Lung microvascular endothelial cell (primary cell): ENCODE data around the gene LRRC74B. TPM values are rescaled to one million over a fixed set of nuclear protein-coding genes. Genes with fewer than 3 reads are reported as not detected.
A peak's percentile ranks its signal among the peaks of the same experiment; 100 is the strongest.
"Not testable (repeated sequence)": the region's sequence is repeated elsewhere in the genome, so short reads cannot be mapped to it uniquely, and the experiment has no call there.

Source experiments
- DNase-seq, 2 donors: peaks; one replicate each; pipeline versions ENCODE4 v3.0.0 to v3.0.0-alpha.2; 2010; ENCODE audit warnings: low read depth in 2 of 2
- total RNA-seq: library from RNA; depleted of rRNA; stranded (reverse); fragments of >200 nt; gene quantifications from 2 replicates; pipeline ENCODE4 v1.2.1, GENCODE V29; 2014

The LRRC74B gene
- total RNA-seq, 1 donor from 2014 or later = not detected

DNA sequence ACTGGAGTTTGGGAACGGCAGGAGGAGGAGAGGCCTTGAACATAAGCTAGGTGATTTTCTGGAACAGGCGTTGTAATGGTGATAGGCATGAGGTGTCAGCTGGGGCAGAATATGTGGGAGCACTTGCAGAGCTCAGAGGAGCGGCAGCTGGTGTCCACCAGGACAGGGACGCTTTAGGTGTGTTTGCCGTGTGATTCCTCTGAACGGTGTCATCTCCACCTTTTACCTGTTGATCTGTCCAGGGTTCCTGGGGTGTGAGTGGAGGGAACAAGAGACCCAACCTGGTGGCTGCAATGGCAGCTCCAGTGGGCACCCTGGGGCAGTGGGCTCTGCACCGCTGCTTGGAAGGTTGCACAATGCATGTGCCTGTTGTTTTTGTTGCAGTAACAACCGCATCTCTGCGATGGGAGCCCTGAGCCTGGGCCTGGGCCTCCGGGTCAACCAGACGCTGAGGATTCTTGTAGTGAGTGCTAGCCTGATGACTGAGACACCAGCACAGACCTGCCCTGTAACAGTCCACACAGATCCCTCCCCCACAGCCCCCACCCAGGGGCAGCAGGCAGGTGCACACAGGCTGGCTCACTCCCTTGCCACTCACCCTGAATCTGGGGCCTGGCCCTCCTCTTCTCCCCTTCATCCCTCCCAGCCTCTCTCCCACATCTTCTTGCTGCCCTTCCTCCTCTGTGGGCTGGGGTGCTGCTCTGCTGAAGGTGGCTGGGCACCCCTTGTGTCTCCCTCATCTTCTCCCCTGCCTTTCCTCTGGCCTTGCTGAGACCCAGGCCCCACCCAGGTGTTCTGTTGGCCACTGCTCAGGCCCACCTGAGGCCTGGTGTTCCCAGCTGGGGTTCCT lies 9.2 kb downstream of the LRRC74B start:
- no peak for DNase-seq

DNA sequence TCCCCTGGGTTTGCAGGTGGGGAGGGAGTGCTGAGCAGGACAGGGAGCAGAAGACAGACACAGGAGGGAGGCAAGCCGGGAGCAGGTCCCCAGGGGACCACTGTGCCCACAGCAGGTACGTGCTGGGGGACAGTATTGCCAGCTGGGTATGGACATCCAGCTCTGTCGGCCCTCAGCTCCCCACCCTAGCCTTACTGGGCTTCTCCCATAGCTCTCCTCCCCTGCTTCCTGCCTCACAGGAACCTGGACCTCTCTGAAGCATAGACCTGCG lies 9.8 kb downstream of the LRRC74B start:
- DNase-seq = no peak

- no peak for DNase-seq
These were observed 10.2 kb downstream of the LRRC74B start for GRCh38 chr22:21055880-21056319.

DNA sequence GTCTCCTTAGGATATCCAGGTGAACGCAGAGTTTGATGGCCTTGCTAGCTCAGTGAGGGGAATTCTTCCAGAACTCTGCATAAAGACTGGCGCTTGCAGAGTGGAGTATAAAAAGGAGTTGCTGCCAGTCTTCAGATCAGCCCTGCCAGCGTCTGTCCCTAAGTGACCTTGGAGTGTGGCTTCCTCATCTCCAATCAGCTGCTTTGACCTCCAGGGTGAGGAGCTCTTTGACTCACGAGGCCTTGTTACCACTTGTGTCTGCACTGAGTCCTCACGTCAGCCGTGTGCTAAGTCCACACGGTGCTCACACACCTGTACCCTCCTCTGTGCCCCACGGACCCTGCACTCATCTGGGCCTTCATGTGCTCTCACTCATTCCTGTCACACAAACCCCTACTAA lies 14.6 kb downstream of the LRRC74B start:
- not testable (repeated sequence) for DNase-seq

GRCh38 chr22:21061660-21062321 lies 16.0 kb downstream of the LRRC74B start:
- DNase-seq = not testable (repeated sequence)

DNA sequence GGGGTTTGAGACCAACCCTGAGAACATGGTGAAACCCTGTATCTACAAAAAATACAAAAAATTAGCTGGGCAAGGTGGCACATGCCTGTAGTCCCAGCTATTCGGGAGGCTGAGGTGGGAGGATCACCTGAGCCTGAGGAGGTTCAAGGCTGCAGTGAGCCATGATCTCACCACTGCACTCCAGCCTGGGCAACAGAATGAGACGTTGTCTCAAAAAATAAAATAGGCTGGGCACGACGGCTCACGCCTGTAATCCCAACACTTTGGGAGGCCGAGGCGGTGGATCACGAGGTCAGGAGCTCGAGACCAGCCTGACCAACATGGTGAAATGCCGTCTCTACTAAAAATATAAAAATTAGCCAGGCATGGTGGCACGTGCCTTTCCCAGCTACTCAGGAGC lies 18.7 kb downstream of the LRRC74B start:
- DNase-seq = not testable (repeated sequence)

DNA sequence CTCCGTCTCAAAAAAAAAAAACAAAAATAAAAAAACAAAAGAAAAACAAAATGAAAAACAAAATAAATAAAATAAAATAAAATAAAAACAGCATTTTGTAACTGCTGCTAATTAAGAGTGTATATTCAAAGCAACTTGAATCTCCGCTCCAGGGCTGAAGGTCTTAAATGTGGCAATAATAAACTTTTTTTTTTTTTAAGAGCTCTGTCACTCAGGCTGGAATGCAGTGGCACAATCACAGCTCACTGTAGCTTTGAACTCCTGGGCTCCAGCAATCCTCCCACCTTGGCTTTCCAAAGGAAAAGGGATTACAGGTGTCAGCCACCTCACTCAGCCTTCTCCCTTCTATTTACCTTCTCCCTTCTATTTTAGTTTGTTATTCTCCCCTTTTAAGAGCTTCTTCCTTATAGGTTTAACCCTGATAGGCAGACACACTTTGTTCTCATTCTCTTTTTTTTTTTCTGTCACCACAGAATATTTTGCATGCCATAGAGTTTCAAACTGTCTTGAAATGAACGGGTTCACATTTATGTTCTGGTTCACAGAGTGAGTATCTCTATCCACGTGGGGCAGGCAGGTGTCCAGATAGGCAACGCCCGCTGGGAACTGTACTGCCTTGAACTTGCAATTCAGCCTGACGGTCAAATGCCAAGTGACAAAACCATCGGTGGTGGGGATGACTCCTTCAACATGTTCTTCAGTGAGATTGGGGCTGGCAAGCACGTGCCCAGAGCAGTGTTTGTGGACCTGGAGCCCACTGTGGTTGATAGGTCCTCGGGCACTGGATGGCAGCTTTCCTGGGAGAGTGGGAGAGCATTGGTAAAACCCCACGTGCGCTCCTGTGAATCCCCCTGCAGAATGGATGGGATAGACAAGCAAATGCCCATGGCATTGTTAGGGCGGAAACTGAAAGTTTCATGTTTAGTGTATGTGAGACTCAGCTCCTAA lies 19.4 kb downstream of the LRRC74B start:
- DNase-seq = no peak

GRCh38 chr22:21067075-21067900 lies 21.5 kb downstream of the LRRC74B start:
- no peak for DNase-seq

- no peak for DNase-seq
These were observed 22.3 kb downstream of the LRRC74B start for GRCh38 chr22:21067901-21068680.

GRCh38 chr22:21068681-21069276 lies 23.0 kb downstream of the LRRC74B start:
- no peak for DNase-seq

GRCh38 chr22:21069375-21069774 lies 23.6 kb downstream of the LRRC74B start:
- no peak for DNase-seq

GRCh38 chr22:21070690-21071615 lies 25.2 kb downstream of the LRRC74B start:
- DNase-seq = no peak

GRCh38 chr22:21071796-21072195 lies 26.1 kb downstream of the LRRC74B start:
- not testable (repeated sequence) for DNase-seq

- DNase-seq = no peak
These were observed 27.3 kb downstream of the LRRC74B start for GRCh38 chr22:21073023-21073422.

- no peak for DNase-seq
These were observed 27.7 kb downstream of the LRRC74B start for GRCh38 chr22:21073482-21073881.

DNA sequence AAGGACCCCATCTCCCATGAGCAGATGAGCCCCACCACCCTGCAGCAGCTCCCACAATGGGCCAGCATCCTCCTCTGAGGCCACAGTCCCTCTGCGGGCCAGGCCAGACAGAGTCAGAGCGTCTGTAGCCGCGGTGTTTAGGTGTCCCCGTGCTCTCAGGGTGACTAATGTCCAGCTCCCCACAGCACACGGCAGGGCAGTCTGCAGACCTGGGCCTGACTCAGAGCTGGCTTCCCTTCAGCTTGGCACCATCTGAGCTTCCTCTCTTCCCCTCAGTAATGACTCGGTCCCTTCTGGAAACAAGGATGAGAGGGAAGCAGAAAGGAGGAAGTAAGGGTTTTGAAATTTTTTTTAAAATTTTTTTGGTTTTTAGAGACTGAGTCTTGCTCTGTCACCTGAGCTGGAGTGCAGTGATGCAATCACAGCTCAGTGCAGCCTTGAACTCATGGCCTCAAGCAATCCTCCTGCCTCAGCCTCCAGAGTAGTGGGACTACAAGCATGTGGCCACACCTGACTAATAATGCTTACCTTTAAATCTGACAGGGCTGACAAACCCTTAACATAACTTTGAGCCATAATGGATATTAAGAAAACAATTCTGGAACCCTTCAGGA lies 28.5 kb downstream of the LRRC74B start:
- DNase-seq = peak; percentile 19 to 41

GRCh38 chr22:21075516-21076138 lies 29.9 kb downstream of the LRRC74B start:
- no peak for DNase-seq
